ENCODE results near the gene SUCNR1. TPM values are rescaled to one million over a fixed set of nuclear protein-coding genes. Genes with fewer than 3 reads are reported as not detected.

The SUCNR1 gene
- total RNA-seq, 1 experiment from 2014 or later: not detected

GRCh38 chr3:151878465-151878864, 5.0 kb downstream of the SUCNR1 start:
- Histone ChIP-seq H2BK5ac (ENCODE audit: insufficient read length, low read length) (no peak overlapping the region), H3K18ac (ENCODE audit: insufficient read length, low read depth, low read length) (no peak overlapping the region), H3T11ph (ENCODE audit: low read length) (no peak overlapping the region), H3K23ac (ENCODE audit: insufficient read length, low read depth, low read length) (no peak overlapping the region), H2AFZ (ENCODE audit: low read length) (no peak overlapping the region), H2BK15ac (ENCODE audit: low read depth, low read length) (no peak overlapping the region), H3K56ac (ENCODE audit: insufficient read length, low read depth, low read length) (no peak overlapping the region), H4K20me1 (ENCODE audit: control insufficient read depth, insufficient read depth, insufficient read length) (no peaks in the 10 kb centered on the region), H2BK12ac (ENCODE audit: insufficient read length, low read depth, low read length) (no peak overlapping the region), H3K9me3 (ENCODE audit: control insufficient read depth, low read depth, low read length) (no peaks in the 10 kb centered on the region), H2BK120ac (ENCODE audit: low read depth, low read length, poor library complexity, severe bottlenecking) (no peak overlapping the region), H3K27me3 (ENCODE audit: insufficient read depth, low read length) (no peaks in the 10 kb centered on the region), H3K79me1 (ENCODE audit: insufficient read depth, low read depth, low read length, poor library complexity, severe bottlenecking) (no peaks in the 10 kb centered on the region), H2AK5ac (ENCODE audit: insufficient read length, low read length) (no peak overlapping the region), H3K4ac (ENCODE audit: low read depth, low read length) (no peak overlapping the region), H3K14ac (ENCODE audit: insufficient read depth, low read length) (no peak overlapping the region), H3K9ac (ENCODE audit: extremely low read depth, insufficient read length, low read length) (no peak overlapping the region), H2BK20ac (ENCODE audit: low read depth, low read length, poor library complexity, severe bottlenecking) (no peak overlapping the region), H4K8ac (replicated peaks; ENCODE audit: insufficient read length, low read depth, low read length) (no peak overlapping the region), H4K91ac (ENCODE audit: insufficient read length, low read depth, low read length) (no peak overlapping the region), H3K4me2 (ENCODE audit: insufficient read depth, insufficient read length, low read length) (no peak overlapping the region), H3K4me1 (ENCODE audit: insufficient read depth, low read length) (0 out of 2 replicates have a peak, but pooled peaks cover under 1% of the 10 kb centered on the region), H4K5ac (ENCODE audit: insufficient read length, low read depth, low read length) (no peak overlapping the region), H3K79me2 (ENCODE audit: insufficient read depth, low read length) (no peaks in the 10 kb centered on the region), H3K27ac (ENCODE audit: insufficient read length, low read depth, low read length) (no peak overlapping the region), H3K23me2 (ENCODE audit: insufficient read length, low read depth, low read length, poor library complexity, severe bottlenecking) (no peaks in the 10 kb centered on the region)
- Mint-ChIP-seq H3K27ac (no peak overlapping the region), H3K9me3 (no peaks in the 10 kb centered on the region), H3K4me1 (no peaks in the 10 kb centered on the region; a peak in 1 of 4 replicates), H3K27me3 (ENCODE audit: low read depth) (no peaks in the 10 kb centered on the region), H3K36me3 (ENCODE audit: insufficient read depth in 1 of 3, low read depth in 3 of 3) (no peaks in the 10 kb centered on the region), H3K4me3 (no peak overlapping the region)
- DNase-seq: no peak
- 100% methylated on average over 1 of the region's 3 CpGs for WGBS (ENCODE audit: extremely low coverage, insufficient read length, low lambda C conversion rate)
- no peak for TF ChIP-seq CTCF (conservative IDR thresholded peaks at IDR 0.05)

Measured in H9 (cell line).